ENCODE measurements around the gene CMTM3.

Gene CMTM3

GRCh38 chr16:66662445-66663194 is 58.1 kb downstream of the CMTM3 start:
- in situ Hi-C loops (cut with HindIII; ENCODE audit: low sequenced_read_pairs), result no loop called here
- peak; percentile 51 for DNase-seq (ENCODE audit: low read depth, low spot score)
- H3K4me3 ChIP-seq (ENCODE audit: low read depth, low read length), result no peak overlapping the region
- TF ChIP-seq CTCF (IDR thresholded peaks at IDR 0.05; ENCODE audit: low read depth, low read length), result peak; percentile 69
